H1 (cell line): ENCODE results near the gene LAMTOR4.

Experiments used
- EP300 ChIP-seq, 2 experiments: IDR thresholded peaks; 1 replicate in 1 of 2; 2 replicates in 1 of 2; pipeline ENCODE4 v1.6.1; 2011 to 2012; ENCODE audit warnings: low read depth in 2 of 2, low read length in 2 of 2, mild to moderate bottlenecking in 2 of 2, borderline replicate concordance in 1 of 2, inconsistent platforms in 1 of 2, moderate library complexity in 1 of 2
- SP1 ChIP-seq: IDR thresholded peaks from 2 replicates; pipeline ENCODE4 v1.6.1; 2011; ENCODE audit warnings: low read depth, low read length
- TF ChIP-seq, protein P1 (sequence below): IDR thresholded peaks from 2 replicates; pipeline ENCODE4 v1.6.1; 2011; ENCODE audit warnings: low read depth, mild to moderate bottlenecking, low read length; ENCODE audit not compliant: insufficient read depth

DNA sequence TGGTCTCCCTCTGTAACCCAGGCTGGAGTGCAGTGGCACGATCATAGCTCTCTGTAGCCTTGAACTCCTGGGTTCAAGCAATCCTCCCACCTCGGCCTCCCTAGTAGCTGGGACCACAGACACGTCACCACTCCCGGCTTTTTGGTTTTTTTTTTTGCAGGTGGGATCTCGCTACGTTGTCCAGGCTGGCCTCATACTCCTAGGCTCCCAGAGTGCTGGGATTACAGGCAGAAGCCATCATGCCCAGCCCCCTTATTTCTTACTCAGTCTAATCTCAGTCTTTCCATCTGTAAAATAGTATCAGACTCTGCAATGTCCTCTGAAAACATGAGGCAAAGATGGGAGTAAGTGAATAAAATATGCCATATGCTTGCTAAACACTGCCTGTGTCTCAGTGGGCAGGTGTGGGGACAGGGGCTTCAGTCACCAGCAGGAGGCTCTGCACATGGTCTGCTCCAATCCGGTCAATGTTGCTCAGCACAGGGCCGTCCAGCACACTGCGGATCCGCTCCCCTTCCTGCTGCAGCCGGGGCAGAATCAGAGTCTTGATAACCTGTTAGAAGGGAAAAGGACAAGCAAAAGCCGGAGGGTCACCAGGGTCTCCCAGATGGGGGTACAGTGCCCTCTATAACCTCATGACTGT is 39.1 kb upstream of the LAMTOR4 start:
- TF ChIP-seq, protein P1, sequence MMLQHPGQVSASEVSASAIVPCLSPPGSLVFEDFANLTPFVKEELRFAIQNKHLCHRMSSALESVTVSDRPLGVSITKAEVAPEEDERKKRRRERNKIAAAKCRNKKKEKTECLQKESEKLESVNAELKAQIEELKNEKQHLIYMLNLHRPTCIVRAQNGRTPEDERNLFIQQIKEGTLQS: no peak
- TF ChIP-seq SP1 (no peak), EP300 (IDR thresholded peaks at IDR 0.05; ENCODE audit: borderline replicate concordance in 1 of 2, low read depth in 2 of 2, low read length in 2 of 2) (no peak)
